ENCODE data around the gene GGTA1. TPM values are rescaled to one million over a fixed set of nuclear protein-coding genes. Genes with fewer than 3 reads are reported as not detected.

Gene GGTA1
- total and polyA plus RNA-seq, 2 experiments from 2014 or later: 0.16 TPM; not detected in 1

GRCh38 chr9:121450241-121450640 lies 49.4 kb downstream of the GGTA1 start:
- no peak overlapping the region for H3K27ac Mint-ChIP-seq
- Histone ChIP-seq H3K4me2 (no peak overlapping the region), H3K9me2 (ENCODE audit: insufficient read depth) (no peaks in the 10 kb centered on the region), H4K20me1 (replicated peaks; ENCODE audit: insufficient read depth) (no peaks in the 10 kb centered on the region), H3K27ac (ENCODE audit: low read depth) (no peak overlapping the region), H3K36me3 (ENCODE audit: insufficient read depth) (no peaks in the 10 kb centered on the region), H3K27me3 (ENCODE audit: insufficient read depth) (no peaks in the 10 kb centered on the region), H3K4me1 (ENCODE audit: insufficient read depth) (peaks cover 6% of the 10 kb centered on the region), H3K79me2 (replicated peaks; ENCODE audit: insufficient read depth) (no peaks in the 10 kb centered on the region), H3F3A (replicated peaks; ENCODE audit: low read depth) (no peaks in the 10 kb centered on the region), H3K4me3 (no peak overlapping the region), H2AFZ (no peak overlapping the region)
- DNase-seq (ENCODE audit: low spot score) (no peak), ATAC-seq (no peak)
- no peaks in the 10 kb centered on the region for H3K36me3 Mint-ChIP-seq (ENCODE audit: low read depth)
- H3K27me3 Mint-ChIP-seq (ENCODE audit: insufficient read depth, low read depth, poor library complexity): peaks cover 7% of the 10 kb centered on the region
- TF ChIP-seq ZNF331 (CRISPR knock-in tag; IDR thresholded peaks at IDR 0.05; ENCODE audit: low read depth) (no peak), NANOG (IDR thresholded peaks at IDR 0.05; ENCODE audit: borderline replicate concordance) (no peak), STAT1 (IDR thresholded peaks at IDR 0.05; ENCODE audit: unreplicated experiment) (no peak), EZH2phosphoT487 (IDR thresholded peaks at IDR 0.05; ENCODE audit: unreplicated experiment) (no peak), ZNF114 (CRISPR knock-in tag; IDR thresholded peaks at IDR 0.05) (no peak)
- TF ChIP-seq, protein P1, sequence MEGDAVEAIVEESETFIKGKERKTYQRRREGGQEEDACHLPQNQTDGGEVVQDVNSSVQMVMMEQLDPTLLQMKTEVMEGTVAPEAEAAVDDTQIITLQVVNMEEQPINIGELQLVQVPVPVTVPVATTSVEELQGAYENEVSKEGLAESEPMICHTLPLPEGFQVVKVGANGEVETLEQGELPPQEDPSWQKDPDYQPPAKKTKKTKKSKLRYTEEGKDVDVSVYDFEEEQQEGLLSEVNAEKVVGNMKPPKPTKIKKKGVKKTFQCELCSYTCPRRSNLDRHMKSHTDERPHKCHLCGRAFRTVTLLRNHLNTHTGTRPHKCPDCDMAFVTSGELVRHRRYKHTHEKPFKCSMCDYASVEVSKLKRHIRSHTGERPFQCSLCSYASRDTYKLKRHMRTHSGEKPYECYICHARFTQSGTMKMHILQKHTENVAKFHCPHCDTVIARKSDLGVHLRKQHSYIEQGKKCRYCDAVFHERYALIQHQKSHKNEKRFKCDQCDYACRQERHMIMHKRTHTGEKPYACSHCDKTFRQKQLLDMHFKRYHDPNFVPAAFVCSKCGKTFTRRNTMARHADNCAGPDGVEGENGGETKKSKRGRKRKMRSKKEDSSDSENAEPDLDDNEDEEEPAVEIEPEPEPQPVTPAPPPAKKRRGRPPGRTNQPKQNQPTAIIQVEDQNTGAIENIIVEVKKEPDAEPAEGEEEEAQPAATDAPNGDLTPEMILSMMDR (conservative IDR thresholded peaks at IDR 0.05; ENCODE audit: low read depth in 2 of 2): no peak
- H3K9me3 Mint-ChIP-seq: no peaks in the 10 kb centered on the region
- H3K4me1 Mint-ChIP-seq: peaks cover 11% of the 10 kb centered on the region
- no peak overlapping the region for H3K4me3 Mint-ChIP-seq

DNA sequence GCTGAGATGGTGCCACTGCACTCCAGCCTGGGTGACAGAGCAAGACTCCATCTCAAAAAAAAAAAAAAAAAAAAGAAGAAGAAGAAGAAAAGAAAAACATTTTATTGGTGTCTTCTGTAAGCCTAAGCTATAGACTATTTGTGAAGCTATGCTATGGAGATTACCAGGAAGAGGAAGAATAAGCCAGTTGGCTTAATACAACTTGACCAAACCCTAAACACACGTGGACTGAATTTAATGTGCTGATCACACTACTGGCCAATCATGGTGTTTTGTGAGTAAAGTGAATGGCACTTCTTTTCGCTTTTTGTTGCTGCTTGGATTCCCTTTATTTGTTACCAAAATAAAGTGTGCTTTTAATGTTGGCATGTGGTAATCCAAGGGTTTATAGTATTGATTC lies 49.9 kb downstream of the GGTA1 start:
- no peaks in the 10 kb centered on the region for H3K9me3 Mint-ChIP-seq
- no peaks in the 10 kb centered on the region for H3K36me3 Mint-ChIP-seq (ENCODE audit: low read depth)
- DNase-seq (ENCODE audit: low spot score) (no peak), ATAC-seq (no peak)
- no peak overlapping the region for H3K4me2 ChIP-seq
- H3K4me3 Mint-ChIP-seq: no peak overlapping the region
- H4K20me1 ChIP-seq (replicated peaks; ENCODE audit: insufficient read depth): no peaks in the 10 kb centered on the region
- no peaks in the 10 kb centered on the region for H3K27me3 ChIP-seq (ENCODE audit: insufficient read depth)
- no peaks in the 10 kb centered on the region for H3K79me2 ChIP-seq (replicated peaks; ENCODE audit: insufficient read depth)
- peaks cover 11% of the 10 kb centered on the region for H3K4me1 Mint-ChIP-seq
- no peak overlapping the region for H2AFZ ChIP-seq
- H3K36me3 ChIP-seq (ENCODE audit: insufficient read depth): no peaks in the 10 kb centered on the region
- H3F3A ChIP-seq (replicated peaks; ENCODE audit: low read depth): no peaks in the 10 kb centered on the region
- H3K9me2 ChIP-seq (ENCODE audit: insufficient read depth): no peaks in the 10 kb centered on the region
- no peak overlapping the region for H3K27ac ChIP-seq (ENCODE audit: low read depth)
- no peak overlapping the region for H3K4me3 ChIP-seq
- peaks cover 7% of the 10 kb centered on the region for H3K27me3 Mint-ChIP-seq (ENCODE audit: insufficient read depth, low read depth, poor library complexity)
- H3K4me1 ChIP-seq (ENCODE audit: insufficient read depth): peaks cover 6% of the 10 kb centered on the region
- no peak overlapping the region for H3K27ac Mint-ChIP-seq
- TF ChIP-seq EZH2phosphoT487 (IDR thresholded peaks at IDR 0.05; ENCODE audit: unreplicated experiment) (no peak), ZNF331 (CRISPR knock-in tag; IDR thresholded peaks at IDR 0.05; ENCODE audit: low read depth) (no peak), CREB1 (CRISPR knock-in tag; IDR thresholded peaks at IDR 0.05; ENCODE audit: low read depth) (no peak), JUNB (IDR thresholded peaks at IDR 0.05; ENCODE audit: unreplicated experiment) (no peak), ETS1 (IDR thresholded peaks at IDR 0.05) (no peak), STAT1 (IDR thresholded peaks at IDR 0.05; ENCODE audit: unreplicated experiment) (no peak), POLR2AphosphoS5 (IDR thresholded peaks at IDR 0.05; ENCODE audit: low read depth) (no peak), ZNF114 (CRISPR knock-in tag; IDR thresholded peaks at IDR 0.05) (no peak), EZH2 (IDR thresholded peaks at IDR 0.05; ENCODE audit: low read depth, unreplicated experiment) (no peak)
- TF ChIP-seq, protein P1 (conservative IDR thresholded peaks at IDR 0.05; ENCODE audit: low read depth in 2 of 2): no peak
- TF ChIP-seq, protein P2, sequence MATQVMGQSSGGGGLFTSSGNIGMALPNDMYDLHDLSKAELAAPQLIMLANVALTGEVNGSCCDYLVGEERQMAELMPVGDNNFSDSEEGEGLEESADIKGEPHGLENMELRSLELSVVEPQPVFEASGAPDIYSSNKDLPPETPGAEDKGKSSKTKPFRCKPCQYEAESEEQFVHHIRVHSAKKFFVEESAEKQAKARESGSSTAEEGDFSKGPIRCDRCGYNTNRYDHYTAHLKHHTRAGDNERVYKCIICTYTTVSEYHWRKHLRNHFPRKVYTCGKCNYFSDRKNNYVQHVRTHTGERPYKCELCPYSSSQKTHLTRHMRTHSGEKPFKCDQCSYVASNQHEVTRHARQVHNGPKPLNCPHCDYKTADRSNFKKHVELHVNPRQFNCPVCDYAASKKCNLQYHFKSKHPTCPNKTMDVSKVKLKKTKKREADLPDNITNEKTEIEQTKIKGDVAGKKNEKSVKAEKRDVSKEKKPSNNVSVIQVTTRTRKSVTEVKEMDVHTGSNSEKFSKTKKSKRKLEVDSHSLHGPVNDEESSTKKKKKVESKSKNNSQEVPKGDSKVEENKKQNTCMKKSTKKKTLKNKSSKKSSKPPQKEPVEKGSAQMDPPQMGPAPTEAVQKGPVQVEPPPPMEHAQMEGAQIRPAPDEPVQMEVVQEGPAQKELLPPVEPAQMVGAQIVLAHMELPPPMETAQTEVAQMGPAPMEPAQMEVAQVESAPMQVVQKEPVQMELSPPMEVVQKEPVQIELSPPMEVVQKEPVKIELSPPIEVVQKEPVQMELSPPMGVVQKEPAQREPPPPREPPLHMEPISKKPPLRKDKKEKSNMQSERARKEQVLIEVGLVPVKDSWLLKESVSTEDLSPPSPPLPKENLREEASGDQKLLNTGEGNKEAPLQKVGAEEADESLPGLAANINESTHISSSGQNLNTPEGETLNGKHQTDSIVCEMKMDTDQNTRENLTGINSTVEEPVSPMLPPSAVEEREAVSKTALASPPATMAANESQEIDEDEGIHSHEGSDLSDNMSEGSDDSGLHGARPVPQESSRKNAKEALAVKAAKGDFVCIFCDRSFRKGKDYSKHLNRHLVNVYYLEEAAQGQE (IDR thresholded peaks at IDR 0.05; ENCODE audit: unreplicated experiment): no peak

Data from GM23338 (cell line).